ENCODE measurements around the gene POLA2.

- TF ChIP-seq TCF4 (CRISPR knock-in tag; IDR thresholded peaks at IDR 0.05; ENCODE audit: borderline replicate concordance) (no peak), PPARA (CRISPR knock-in tag; IDR thresholded peaks at IDR 0.05; ENCODE audit: borderline replicate concordance) (no peak), ISL1 (CRISPR knock-in tag; IDR thresholded peaks at IDR 0.05) (no peak), CSDC2 (CRISPR knock-in tag; IDR thresholded peaks at IDR 0.05) (no peak), ARNTL (CRISPR knock-in tag; IDR thresholded peaks at IDR 0.05; ENCODE audit: borderline replicate concordance, low read depth) (no peak), CREB5 (CRISPR knock-in tag; IDR thresholded peaks at IDR 0.05; ENCODE audit: low read depth) (no peak)
Measured at GRCh38 chr11:65275906-65276305, 14.1 kb downstream of the POLA2 start.

All from SK-N-SH treated with all-trans-retinoic acid at 6 μM for 48 hours (cell line).